ENCODE data around the gene TCP11L1.
A peak's percentile ranks its signal among the peaks of the same experiment; 100 is the strongest.
"Not testable (repeated sequence)": the region's sequence is repeated elsewhere in the genome, so short reads cannot be mapped to it uniquely, and the experiment has no call there.

The TCP11L1 gene

GRCh38 chr11:33063326-33063881 lies 24.0 kb downstream of the TCP11L1 start:
- in situ Hi-C loops (cut with MboI; ENCODE audit: low pct_unique_long_range_greater_than_20kb, low sequenced_read_pairs) = no loop called here
- peak; percentile 79 for DNase-seq

GRCh38 chr11:33064033-33064825 lies 24.9 kb downstream of the TCP11L1 start:
- in situ Hi-C loops (cut with MboI; ENCODE audit: low pct_unique_long_range_greater_than_20kb, low sequenced_read_pairs) = no loop called here
- DNase-seq = peak; percentile 79

GRCh38 chr11:33064866-33065265 lies 25.5 kb downstream of the TCP11L1 start:
- in situ Hi-C loops (cut with MboI; ENCODE audit: low pct_unique_long_range_greater_than_20kb, low sequenced_read_pairs) = no loop called here
- no peak for DNase-seq

- peak; percentile 86 for DNase-seq
Measured at GRCh38 chr11:33065445-33066178, 26.2 kb downstream of the TCP11L1 start.

GRCh38 chr11:33067294-33067693 lies 27.9 kb downstream of the TCP11L1 start:
- in situ Hi-C loops (cut with MboI; ENCODE audit: low pct_unique_long_range_greater_than_20kb, low sequenced_read_pairs) = no loop called here
- DNase-seq = no peak

More at GRCh38 chr11:33065445-33066178, 26.2 kb downstream of the TCP11L1 start:
- in situ Hi-C loops (cut with MboI; ENCODE audit: low pct_unique_long_range_greater_than_20kb, low sequenced_read_pairs) = no loop called here

GRCh38 chr11:33068611-33069340 lies 29.4 kb downstream of the TCP11L1 start:
- no peak for DNase-seq
- in situ Hi-C loops (cut with MboI; ENCODE audit: low pct_unique_long_range_greater_than_20kb, low sequenced_read_pairs) = no loop called here

GRCh38 chr11:33072465-33072864 lies 33.1 kb downstream of the TCP11L1 start:
- in situ Hi-C loops (cut with MboI; ENCODE audit: low pct_unique_long_range_greater_than_20kb, low sequenced_read_pairs) = no loop called here
- DNase-seq = no peak

- in situ Hi-C loops (cut with MboI; ENCODE audit: low pct_unique_long_range_greater_than_20kb, low sequenced_read_pairs) = no loop called here
- DNase-seq = no peak
Measured at GRCh38 chr11:33083918-33084317, 44.5 kb downstream of the TCP11L1 start.

- DNase-seq = no peak
- in situ Hi-C loops (cut with MboI; ENCODE audit: low pct_unique_long_range_greater_than_20kb, low sequenced_read_pairs) = no loop called here
Measured at GRCh38 chr11:33086017-33086416, 46.6 kb downstream of the TCP11L1 start.

- in situ Hi-C loops (cut with MboI; ENCODE audit: low pct_unique_long_range_greater_than_20kb, low sequenced_read_pairs) = no loop called here
- DNase-seq = no peak
Measured at GRCh38 chr11:33089776-33090175, 50.4 kb downstream of the TCP11L1 start.

- in situ Hi-C loops (cut with MboI; ENCODE audit: low pct_unique_long_range_greater_than_20kb, low sequenced_read_pairs) = no loop called here
- DNase-seq = no peak
Measured at GRCh38 chr11:33094157-33094556, 54.8 kb downstream of the TCP11L1 start.

GRCh38 chr11:33103836-33104235 lies 64.5 kb downstream of the TCP11L1 start:
- DNase-seq = no peak
- in situ Hi-C loops (cut with MboI; ENCODE audit: low pct_unique_long_range_greater_than_20kb, low sequenced_read_pairs) = no loop called here

- in situ Hi-C loops (cut with MboI; ENCODE audit: low pct_unique_long_range_greater_than_20kb, low sequenced_read_pairs) = no loop called here
- DNase-seq = no peak
Measured at GRCh38 chr11:33109294-33109895, 70.0 kb downstream of the TCP11L1 start.

- no peak for DNase-seq
- in situ Hi-C loops (cut with MboI; ENCODE audit: low pct_unique_long_range_greater_than_20kb, low sequenced_read_pairs) = no loop called here
Measured at GRCh38 chr11:33110083-33110482, 70.7 kb downstream of the TCP11L1 start.

GRCh38 chr11:33116535-33116934 lies 77.2 kb downstream of the TCP11L1 start:
- no peak for DNase-seq
- in situ Hi-C loops (cut with MboI; ENCODE audit: low pct_unique_long_range_greater_than_20kb, low sequenced_read_pairs) = no loop called here

- in situ Hi-C loops (cut with MboI; ENCODE audit: low pct_unique_long_range_greater_than_20kb, low sequenced_read_pairs); DNase-seq: not testable (repeated sequence)
Measured at GRCh38 chr11:33122696-33123095, 83.3 kb downstream of the TCP11L1 start.

Measured in KBM-7 (cell line).